ENCODE results near the gene ELK3.
A peak's percentile ranks its signal among the peaks of the same experiment; 100 is the strongest.

ELK3 gene

DNA sequence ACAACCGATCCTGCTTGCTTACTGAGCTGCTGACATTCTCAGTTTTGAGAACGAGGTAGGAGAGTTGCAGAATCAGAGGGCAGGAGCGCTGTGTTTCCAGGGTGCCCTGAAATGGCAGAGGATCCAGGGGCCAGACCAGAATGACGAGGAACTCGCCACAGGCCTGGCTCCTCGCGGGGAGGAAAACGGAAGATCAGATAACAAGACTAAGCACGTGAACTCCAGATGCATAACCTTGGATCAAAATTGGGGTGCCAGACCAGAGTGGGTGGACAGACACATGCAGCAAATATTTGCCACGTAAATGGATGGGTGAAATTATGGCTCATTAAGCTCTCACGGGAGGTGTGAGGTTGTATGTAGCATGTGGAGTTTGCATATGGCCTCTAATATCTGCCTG, 46.5 kb downstream of the ELK3 start:
- DNase-seq (ENCODE audit: extremely low read depth, low read depth) = no peak
- TF ChIP-seq CTCF (IDR thresholded peaks at IDR 0.05; ENCODE audit: low read depth, low read length) = no peak

DNA sequence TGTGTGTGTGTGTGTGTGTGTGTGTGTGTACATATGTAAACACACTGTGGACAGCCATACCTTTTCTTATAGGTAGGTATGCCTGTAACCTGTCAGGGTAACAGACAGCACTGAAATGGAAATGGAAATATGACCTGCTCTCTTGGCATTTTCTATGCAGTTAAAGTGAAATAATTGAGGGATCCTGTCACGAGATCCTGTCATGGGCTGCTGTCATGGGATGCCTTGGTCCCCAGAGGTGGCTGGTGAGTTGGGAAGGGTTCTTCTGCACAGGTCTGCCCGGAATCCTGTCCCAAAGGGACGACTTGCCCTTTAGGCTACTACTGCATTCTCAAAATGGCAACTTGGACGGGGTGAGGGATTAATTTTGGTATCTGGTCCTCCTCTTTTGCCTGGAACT, 47.3 kb downstream of the ELK3 start:
- DNase-seq (ENCODE audit: extremely low read depth, low read depth) = no peak
- TF ChIP-seq CTCF (IDR thresholded peaks at IDR 0.05; ENCODE audit: low read depth, low read length) = no peak

- DNase-seq (ENCODE audit: extremely low read depth, low read depth) = peak; percentile 90
- no peak for TF ChIP-seq CTCF (IDR thresholded peaks at IDR 0.05; ENCODE audit: low read depth, low read length)
These were observed 47.7 kb downstream of the ELK3 start for GRCh38 chr12:96241846-96242256.

- TF ChIP-seq CTCF (IDR thresholded peaks at IDR 0.05; ENCODE audit: low read depth, low read length) = no peak
- no peak for DNase-seq (ENCODE audit: extremely low read depth, low read depth)
These were observed 48.4 kb downstream of the ELK3 start for GRCh38 chr12:96242597-96242996.

DNA sequence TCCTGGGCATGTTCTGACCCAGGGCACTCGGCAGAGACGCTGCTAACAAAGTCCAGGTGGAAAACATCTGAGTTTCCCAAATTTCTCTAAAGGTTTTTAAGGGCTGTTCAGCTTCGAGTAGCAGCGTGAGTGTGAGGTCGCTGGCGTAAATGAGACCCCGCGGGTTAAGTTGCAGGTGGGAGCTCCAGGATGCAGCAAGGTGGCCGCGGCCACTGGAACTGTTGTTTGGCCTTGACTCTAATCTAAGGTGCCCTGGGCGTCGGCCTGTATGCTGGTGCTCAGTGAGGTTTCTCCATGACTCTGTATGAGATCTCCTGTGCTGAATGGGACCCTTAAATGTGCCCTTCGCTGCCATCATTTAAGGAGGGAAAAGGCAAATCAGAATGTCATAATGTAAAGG, 50.7 kb downstream of the ELK3 start:
- TF ChIP-seq CTCF (IDR thresholded peaks at IDR 0.05; ENCODE audit: low read depth, low read length) = no peak
- no peak for DNase-seq (ENCODE audit: extremely low read depth, low read depth)

DNA sequence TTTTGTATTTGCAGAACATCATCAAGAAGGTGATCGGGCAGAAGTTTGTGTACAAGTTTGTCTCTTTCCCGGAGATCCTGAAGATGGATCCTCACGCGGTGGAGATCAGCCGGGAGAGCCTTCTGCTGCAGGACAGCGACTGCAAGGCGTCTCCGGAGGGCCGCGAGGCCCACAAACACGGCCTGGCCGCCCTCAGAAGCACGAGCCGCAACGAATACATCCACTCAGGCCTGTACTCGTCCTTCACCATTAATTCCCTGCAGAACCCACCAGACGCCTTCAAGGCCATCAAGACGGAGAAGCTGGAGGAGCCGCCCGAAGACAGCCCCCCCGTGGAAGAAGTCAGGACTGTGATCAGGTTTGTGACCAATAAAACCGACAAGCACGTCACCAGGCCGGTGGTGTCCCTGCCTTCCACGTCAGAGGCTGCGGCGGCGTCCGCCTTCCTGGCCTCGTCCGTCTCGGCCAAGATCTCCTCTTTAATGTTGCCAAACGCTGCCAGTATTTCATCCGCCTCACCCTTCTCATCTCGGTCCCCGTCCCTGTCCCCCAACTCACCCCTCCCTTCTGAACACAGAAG, 52.8 kb downstream of the ELK3 start:
- TF ChIP-seq CTCF (IDR thresholded peaks at IDR 0.05; ENCODE audit: low read depth, low read length) = no peak
- no peak for DNase-seq (ENCODE audit: extremely low read depth, low read depth)

- DNase-seq (ENCODE audit: extremely low read depth, low read depth) = no peak
- TF ChIP-seq CTCF (IDR thresholded peaks at IDR 0.05; ENCODE audit: low read depth, low read length) = no peak
These were observed 53.4 kb downstream of the ELK3 start for GRCh38 chr12:96247563-96247962.

Data from AG09319 (cell line).